GM19025 (cell line): ENCODE results near the gene PABPC1L.
A peak's percentile ranks its signal among the peaks of the same experiment; 100 is the strongest.
"Not testable (repeated sequence)": the region's sequence is repeated elsewhere in the genome, so short reads cannot be mapped to it uniquely, and the experiment has no call there.

Source experiments
- ATAC-seq: cut with Tn5 transposase; IDR thresholded peaks from one replicate; pipeline ENCODE4 v1.9.1; 2021; ENCODE audit warnings: mild to moderate bottlenecking, low read depth, moderate library complexity; ENCODE audit not compliant: unreplicated experiment

The PABPC1L gene

GRCh38 chr20:44909872-44910689 lies at the start of gene PABPC1L:
TSS of gene PABPC1L (plus strand) at chr20:44910060. CDS start at chr20:44910144, 84 bp downstream.
- peak; percentile 92 for ATAC-seq

DNA sequence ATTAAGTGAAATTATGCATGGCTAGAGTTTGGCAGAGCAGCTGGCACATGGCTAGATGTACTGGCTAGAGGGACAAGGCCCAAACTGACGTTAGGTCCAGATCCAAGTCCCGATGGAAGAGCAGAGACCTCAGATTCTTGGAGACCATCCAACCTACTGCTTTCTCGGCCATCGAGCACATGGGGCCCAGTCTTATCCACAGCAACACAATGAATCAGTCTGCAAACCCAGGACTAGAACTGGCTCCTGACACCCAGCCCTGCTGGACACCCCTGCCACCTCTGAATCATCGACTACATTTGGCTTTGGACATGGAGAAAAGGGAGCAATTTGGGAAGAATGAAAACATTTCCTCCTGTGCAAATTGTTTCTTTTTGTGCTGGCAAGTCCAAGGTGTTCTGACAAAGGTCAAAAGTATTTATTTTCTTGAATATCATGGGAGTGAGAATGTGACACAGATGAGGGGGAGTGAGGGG lies 48.3 kb upstream of the PABPC1L start:
- ATAC-seq = no peak

- no peak for ATAC-seq
Observed at GRCh38 chr20:44862286-44862685, 47.6 kb upstream of the PABPC1L start.

- not testable (repeated sequence) for ATAC-seq
Observed at GRCh38 chr20:44863365-44864084, 46.3 kb upstream of the PABPC1L start.

GRCh38 chr20:44864493-44864892 lies 45.4 kb upstream of the PABPC1L start:
- ATAC-seq = not testable (repeated sequence)

DNA sequence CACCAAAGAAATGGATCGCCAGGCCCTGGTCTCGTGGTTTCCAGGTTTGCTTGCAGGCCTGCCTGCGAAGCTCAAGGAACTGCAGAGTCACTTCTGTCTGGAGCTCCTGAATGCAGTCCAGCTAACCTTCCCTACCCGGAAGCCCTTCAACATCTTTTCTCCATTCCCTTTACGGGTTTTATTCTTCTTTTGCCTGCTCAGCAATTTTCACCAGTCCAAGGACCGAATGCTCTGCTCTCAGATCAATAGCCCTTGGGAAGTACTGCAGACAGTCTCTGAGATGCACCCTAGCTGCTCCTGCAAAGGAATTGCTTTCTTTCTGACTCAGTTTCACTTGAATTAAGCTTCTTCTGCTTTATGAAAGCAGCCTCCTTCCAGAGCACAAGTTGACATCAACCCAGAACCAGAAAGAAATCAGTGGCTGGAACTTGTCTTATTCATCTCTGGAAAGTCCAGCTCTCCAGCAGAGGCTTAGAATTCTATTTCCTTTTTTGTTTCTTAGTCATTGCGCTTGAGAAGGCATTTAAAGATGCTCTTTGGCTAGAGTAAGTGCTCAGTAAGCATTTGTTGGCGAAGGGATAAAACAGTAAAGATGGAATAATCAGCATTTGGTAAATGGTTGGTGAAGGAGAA lies 43.0 kb upstream of the PABPC1L start:
- no peak for ATAC-seq

- no peak for ATAC-seq
Observed at GRCh38 chr20:44869471-44869870, 40.4 kb upstream of the PABPC1L start.

DNA sequence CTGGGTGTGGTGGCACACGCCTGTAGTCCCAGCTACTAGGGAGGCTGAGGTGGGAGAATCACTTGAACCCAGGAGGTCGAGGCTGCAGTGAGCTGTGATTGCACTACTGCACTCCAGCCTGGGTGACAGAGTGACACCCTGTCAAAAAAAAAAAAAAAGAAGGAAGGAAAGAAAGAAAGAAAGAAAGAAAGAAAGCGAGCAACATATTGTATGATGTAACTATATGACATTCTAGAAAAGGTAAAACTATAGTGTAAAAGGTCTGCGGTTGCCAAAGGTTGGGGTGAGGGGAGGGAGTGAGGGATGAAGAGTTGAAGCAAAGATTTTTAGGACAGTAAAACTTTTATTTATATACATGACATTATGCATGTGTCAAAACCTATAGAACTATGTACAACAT lies 27.5 kb upstream of the PABPC1L start:
- not testable (repeated sequence) for ATAC-seq

- no peak for ATAC-seq
Observed at GRCh38 chr20:44883214-44883902, 26.5 kb upstream of the PABPC1L start.

- no peak for ATAC-seq
Observed at GRCh38 chr20:44884907-44885391, 24.9 kb upstream of the PABPC1L start.

DNA sequence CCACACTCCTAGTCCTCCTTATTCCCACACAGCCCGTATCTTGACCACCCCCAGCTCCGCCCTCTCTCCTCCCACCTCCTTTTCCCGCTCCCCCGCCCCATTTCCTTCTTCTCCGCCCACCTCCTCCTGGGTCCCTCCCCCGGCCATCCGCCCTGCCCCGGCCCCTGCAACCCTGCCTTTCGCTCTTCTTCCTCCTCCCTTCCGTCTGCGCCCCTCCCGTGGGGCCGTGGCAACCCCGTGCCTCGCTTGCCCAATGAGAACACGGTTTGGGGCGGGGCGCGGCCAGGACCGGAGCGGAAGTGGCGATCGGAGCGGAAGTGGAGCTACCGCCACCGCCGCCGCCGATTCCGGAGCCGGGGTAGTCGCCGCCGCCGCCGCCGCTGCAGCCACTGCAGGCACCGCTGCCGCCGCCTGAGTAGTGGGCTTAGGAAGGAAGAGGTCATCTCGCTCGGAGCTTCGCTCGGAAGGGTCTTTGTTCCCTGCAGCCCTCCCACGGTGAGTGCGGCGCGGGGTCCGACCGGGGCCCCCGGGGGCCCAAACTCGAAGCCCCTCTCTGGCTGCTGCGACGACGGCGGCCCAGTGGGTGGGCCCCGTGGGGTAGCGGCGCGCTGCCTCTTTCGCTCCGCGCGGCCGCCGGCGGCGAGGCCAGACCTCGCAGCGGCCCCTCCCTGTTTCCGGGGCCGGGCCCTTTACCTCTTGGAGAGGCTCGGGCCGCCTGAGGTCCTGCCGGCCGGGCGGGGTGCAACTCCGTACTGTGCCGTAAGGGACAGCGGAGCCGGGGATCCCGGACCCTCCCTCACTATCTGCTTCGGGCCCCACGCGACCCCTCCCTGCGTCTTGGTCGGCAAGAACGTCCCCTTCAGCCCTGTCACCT lies 24.2 kb upstream of the PABPC1L start, which contains the start of gene YWHAB:
TSS of gene YWHAB (plus strand) at position 314 of the 874 bp plus-strand sequence. CDS start 15,829 bp downstream, outside the sequence.
- peak; percentile 93 for ATAC-seq

GRCh38 chr20:44886266-44886651 lies 23.6 kb upstream of the PABPC1L start:
- ATAC-seq = no peak

- ATAC-seq = no peak
Observed at GRCh38 chr20:44886828-44887227, 23.0 kb upstream of the PABPC1L start.

- ATAC-seq = no peak
Observed at GRCh38 chr20:44887466-44887865, 22.4 kb upstream of the PABPC1L start.

DNA sequence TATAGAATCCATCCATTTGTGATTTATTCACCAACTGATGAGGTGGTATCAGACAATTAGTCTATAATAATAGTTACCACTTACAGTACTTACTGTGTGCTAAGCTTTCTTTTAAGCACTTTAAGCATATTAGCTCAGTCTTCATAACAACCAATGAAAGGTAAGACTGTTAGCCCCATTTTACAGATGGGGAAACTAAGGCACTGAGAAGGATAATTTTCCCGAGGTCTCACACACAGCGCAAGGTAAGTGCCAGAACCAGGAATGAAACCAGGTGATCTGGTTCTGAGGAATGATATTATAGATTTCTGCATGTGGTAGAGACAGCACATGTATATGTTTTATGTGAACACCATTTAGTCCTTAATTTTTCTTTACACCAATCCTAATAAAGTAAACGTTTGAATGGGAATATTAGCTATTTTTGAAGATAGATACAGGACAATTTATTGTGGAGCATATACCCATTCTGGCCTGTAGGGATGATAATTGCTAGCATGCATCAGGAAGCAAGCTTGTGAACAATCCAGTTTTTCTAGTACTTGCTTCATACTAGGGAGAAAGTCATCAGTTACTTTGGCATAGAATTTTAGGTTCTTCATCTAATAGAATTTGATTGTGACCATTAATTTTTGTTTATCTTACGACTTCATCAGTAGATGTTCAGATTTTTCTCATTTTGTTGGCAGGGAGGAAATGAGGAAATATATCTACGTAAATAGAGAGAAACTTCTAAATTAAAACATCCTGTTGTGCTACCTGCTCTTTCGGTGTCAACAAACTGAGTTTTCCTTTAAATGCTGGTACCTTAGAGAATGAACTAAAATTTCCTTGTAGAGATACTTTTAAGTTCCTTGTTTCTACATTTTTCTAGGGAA lies 21.4 kb upstream of the PABPC1L start:
- no peak for ATAC-seq

GRCh38 chr20:44891826-44892225 lies 18.0 kb upstream of the PABPC1L start:
- ATAC-seq = no peak

DNA sequence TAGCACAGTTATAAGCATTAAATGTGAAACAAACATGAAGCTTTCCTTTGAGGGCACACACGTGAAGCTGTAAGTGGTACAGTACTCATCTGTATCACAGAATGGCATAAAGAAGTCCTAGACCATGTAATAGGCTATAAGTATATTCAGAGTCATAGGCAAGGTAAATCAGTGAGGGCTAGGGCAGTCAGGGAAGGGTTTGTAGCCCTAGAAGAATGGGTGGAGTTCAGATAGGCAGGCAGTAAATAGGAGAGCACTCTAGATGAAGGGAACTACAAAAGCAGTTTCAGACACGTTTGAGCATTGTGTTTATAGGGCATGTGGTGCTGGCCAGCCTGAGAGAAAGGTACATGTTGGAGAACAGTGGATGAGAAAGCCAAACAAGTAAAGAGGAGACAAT lies 14.9 kb upstream of the PABPC1L start:
- ATAC-seq = no peak

DNA sequence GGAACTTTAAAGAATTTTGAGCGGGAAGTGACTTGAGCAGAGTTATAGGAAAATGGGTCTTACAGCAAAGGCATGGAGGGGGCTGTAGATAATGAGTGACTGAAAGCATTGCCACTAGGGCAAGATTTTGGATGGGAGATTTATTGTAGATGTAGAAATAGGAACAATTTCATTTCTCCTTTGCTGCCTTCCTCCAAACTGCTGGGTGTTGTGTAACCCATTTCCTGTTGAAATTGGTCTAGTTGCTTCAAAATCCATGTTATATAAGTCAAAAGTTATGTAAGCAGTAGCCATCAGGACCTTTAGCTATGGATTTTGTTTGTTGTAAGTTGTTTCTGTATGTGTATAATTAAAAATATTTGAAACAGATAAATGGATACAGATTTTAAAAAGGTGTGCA lies 13.3 kb upstream of the PABPC1L start:
- ATAC-seq = no peak
